ENCODE measurements around the gene PRPH.

The PRPH gene

GRCh38 chr12:49347311-49348193 lies 52.6 kb downstream of the PRPH start:
- DNase-seq: peak; percentile 67

All from activated effector memory CD4-positive, alpha-beta T cell treated with Interleukin-2 at 50 U/mL for 16 hours (primary cell).